HG02970 (cell line): ENCODE measurements around the gene ZDHHC24.

Experiments used
- ATAC-seq: cut with Tn5 transposase; IDR thresholded peaks from one replicate; pipeline ENCODE4 v1.9.1; 2021; ENCODE audit warnings: mild to moderate bottlenecking, moderate library complexity, moderate number of reproducible peaks; ENCODE audit not compliant: unreplicated experiment, low FRiP score

The ZDHHC24 gene

DNA sequence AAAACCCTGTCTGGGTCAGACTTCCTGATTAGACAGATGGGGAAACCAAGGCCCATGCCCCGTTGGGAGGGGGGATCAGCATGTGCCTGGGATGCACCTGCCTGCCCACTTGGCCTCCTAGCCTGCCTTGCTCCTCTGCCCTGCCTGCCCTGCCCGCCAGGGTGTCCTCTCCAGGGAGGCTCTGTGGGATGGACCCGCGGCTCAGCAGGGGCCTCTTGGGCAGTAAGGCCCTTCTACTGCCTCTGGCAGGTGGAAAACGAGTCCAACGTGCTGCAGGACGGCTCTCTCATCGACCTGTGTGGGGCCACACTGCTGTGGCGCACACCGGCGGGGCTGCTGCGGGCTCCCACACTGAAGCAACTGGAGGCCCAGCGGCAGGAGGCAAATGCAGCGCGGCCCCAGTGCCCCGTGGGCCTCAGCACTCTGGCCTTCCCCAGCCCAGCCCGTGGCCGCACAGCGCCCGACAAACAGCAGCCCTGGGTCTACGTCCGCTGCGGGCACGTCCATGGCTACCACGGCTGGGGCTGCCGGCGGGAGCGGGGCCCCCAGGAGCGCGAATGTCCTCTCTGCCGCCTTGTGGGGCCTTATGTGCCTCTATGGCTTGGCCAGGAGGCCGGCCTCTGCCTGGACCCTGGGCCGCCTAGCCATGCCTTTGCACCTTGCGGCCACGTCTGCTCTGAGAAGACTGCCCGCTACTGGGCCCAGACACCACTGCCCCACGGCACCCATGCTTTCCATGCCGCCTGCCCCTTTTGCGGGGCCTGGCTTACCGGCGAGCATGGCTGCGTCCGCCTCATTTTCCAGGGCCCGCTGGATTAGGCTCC is 70.3 kb downstream of the ZDHHC24 start:
- ATAC-seq = no peak

DNA sequence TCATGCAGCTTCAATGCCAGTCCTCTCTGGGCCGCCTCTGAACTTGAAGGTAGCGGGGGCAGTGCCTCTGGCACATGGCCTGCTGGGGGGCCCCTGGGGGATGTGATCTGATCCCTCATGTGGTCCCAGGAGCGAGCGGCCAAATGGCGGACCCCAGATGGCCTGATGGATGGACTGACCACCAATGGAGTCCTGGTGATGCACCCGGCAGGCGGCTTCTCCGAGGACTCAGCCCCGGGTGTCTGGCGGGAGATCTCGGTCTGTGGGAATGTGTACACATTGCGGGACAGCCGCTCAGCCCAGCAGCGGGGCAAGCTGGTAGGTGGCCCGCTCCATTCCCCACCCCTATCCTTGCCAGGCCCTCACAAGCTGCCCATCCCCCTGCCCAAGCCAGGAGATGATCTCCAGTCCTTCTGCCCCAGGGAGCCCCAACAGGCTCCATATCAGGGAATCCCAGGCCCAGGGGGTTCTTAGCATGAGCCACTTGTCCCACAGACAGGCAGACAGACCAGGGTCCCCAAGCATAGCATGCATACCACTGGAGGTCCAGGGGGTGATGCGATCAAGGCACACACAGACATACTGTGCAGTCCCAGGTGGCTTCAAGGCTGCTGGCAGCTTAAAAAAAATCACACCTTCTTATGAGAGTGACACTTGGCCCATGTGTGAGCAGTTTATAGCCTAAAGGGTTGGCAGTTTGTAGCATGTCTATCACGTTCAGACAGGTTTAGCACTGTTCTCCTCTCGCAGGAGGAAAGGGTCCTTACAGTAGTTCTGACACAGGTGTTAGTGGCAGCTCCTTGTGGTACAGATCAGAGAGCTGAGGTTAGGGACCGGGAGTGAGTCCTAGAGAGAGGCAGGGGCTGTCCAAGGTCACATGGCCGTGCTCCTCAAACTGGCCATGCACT is 72.0 kb downstream of the ZDHHC24 start:
- ATAC-seq = no peak

DNA sequence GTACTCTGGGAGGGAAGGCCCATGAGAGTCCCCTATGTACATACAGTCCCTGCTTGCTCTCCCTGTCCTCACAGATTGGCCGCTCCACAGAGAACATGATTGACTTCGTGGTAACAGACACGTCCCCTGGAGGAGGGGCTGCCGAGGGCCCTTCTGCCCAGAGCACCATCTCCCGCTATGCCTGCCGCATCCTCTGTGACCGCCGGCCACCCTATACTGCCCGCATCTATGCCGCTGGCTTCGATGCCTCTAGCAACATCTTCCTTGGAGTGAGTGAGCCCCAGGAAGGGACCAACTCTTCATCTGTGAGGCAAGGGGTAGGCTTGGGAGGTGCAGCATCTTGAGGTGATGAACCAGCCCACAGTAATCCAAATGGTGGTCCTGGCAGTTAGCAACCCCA is 72.7 kb downstream of the ZDHHC24 start:
- ATAC-seq = no peak

DNA sequence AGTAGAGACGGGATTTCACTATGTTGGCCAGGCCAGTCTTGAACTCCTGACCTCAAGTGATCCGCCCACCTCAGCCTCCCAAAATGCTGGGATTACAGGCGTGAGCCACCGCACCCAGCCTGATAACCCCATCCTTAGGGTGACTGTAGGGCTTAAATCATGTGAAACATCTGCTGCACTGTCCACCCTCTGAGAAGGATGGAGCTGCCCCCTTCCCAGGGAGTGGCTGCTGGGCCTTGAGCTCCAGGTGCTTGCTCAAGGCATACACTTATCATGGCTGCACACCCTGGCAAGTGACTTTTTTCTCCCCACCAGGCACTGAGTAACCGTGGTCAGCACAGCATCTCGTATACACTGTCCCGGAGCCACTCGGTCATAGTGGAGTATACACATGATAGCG is 73.8 kb downstream of the ZDHHC24 start:
- ATAC-seq = no peak

DNA sequence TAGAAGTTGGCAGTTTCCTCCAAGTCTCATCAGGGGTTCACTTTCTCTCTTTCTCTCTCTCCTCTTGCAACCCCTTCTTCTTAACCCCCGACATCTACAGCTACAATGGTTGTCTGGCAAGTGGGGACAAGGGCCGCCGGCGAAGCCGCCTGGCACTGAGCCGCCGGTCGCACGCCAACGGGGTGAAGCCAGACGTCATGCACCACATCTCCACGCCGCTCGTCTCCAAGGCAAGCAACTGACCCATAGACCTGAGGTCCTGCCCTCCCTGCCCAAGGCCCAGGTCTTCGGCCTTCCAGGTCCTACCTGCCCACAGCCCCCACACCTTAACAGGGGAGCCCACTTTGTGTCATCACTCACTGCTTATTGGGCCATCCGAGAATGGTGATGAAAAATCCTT is 74.7 kb downstream of the ZDHHC24 start:
- no peak for ATAC-seq
